ENCODE measurements around the gene RPL15. TPM values are rescaled to one million over a fixed set of nuclear protein-coding genes. Genes with fewer than 3 reads are reported as not detected.

Gene RPL15
- total and polyA plus RNA-seq, 4 donors = 1,285 to 3,372 (median 2,309) TPM

- TF ChIP-seq CTCF (IDR thresholded peaks at IDR 0.05; ENCODE audit: control extremely low read depth, extremely low read depth) = no peak
- Histone ChIP-seq H3K4me1 (ENCODE audit: control insufficient read depth in 5 of 5, insufficient read depth in 5 of 5, low read length in 5 of 5) (peaks cover 0 to 5% (median 0%) of the 10 kb centered on the region in 5 donors), H3K27ac (ENCODE audit: low read depth in 1 of 2, low read length in 1 of 2) (no peak overlapping the region), H3K9me3 (ENCODE audit: control insufficient read depth in 4 of 4, insufficient read depth in 3 of 4, low read length in 3 of 4) (no peaks in the 10 kb centered on the region), H3K27me3 (ENCODE audit: control insufficient read depth in 3 of 3, insufficient read depth in 3 of 3, low read length in 2 of 3) (no peaks in the 10 kb centered on the region), H3K4me3 (no peak overlapping the region), H3K9ac (ENCODE audit: insufficient read depth in 1 of 2, low read length in 2 of 2) (no peak overlapping the region), H3K36me3 (ENCODE audit: control insufficient read depth in 4 of 4, insufficient read depth in 4 of 4, low read length in 4 of 4) (peaks cover 3 to 27% (median 16%) of the 10 kb centered on the region in 4 donors)
- no peak for DNase-seq
- WGBS, 2 donors = 93 to 97% methylated on average over 4 of the region's 4 CpGs
- ATAC-seq (ENCODE audit: insufficient read depth, low FRiP score) = no peak
Observed at GRCh38 chr3:23895181-23895580, 21.8 kb upstream of the RPL15 start.

GRCh38 chr3:23900744-23901143, 16.2 kb upstream of the RPL15 start:
- Histone ChIP-seq H3K36me3 (ENCODE audit: control insufficient read depth in 4 of 4, insufficient read depth in 4 of 4, low read length in 4 of 4) (peaks cover 4 to 25% (median 15%) of the 10 kb centered on the region in 4 donors), H3K27ac (ENCODE audit: low read depth in 1 of 2, low read length in 1 of 2) (no peak overlapping the region), H3K4me3 (no peak overlapping the region), H3K9me3 (ENCODE audit: control insufficient read depth in 4 of 4, insufficient read depth in 3 of 4, low read length in 3 of 4) (no peaks in the 10 kb centered on the region), H3K4me1 (ENCODE audit: control insufficient read depth in 5 of 5, insufficient read depth in 5 of 5, low read length in 5 of 5) (peaks cover 0 to 1% (median 0%) of the 10 kb centered on the region in 5 donors), H3K9ac (ENCODE audit: insufficient read depth in 1 of 2, low read length in 2 of 2) (no peak overlapping the region), H3K27me3 (ENCODE audit: control insufficient read depth in 3 of 3, insufficient read depth in 3 of 3, low read length in 2 of 3) (no peaks in the 10 kb centered on the region)
- DNase-seq (peak in 2 of 3 donors; percentile 50 to 65), ATAC-seq (ENCODE audit: insufficient read depth, low FRiP score) (no peak)
- WGBS, 2 donors = 78 to 83% methylated on average over 6 of the region's 6 CpGs
- no peak for TF ChIP-seq CTCF (IDR thresholded peaks at IDR 0.05; ENCODE audit: control extremely low read depth, extremely low read depth)

- H3K36me3 ChIP-seq (ENCODE audit: control insufficient read depth in 4 of 4, insufficient read depth in 4 of 4, low read length in 4 of 4) = peaks cover 3 to 12% (median 6%) of the 10 kb centered on the region in 4 donors
- ATAC-seq (ENCODE audit: insufficient read depth, low FRiP score) (no peak), DNase-seq (no peak)
- no peak overlapping the region for H3K9ac ChIP-seq (ENCODE audit: insufficient read depth in 1 of 2, low read length in 2 of 2)
- H3K9me3 ChIP-seq (ENCODE audit: control insufficient read depth in 4 of 4, insufficient read depth in 3 of 4, low read length in 3 of 4) = no peaks in the 10 kb centered on the region
- no peak for TF ChIP-seq CTCF (IDR thresholded peaks at IDR 0.05; ENCODE audit: control extremely low read depth, extremely low read depth)
- H3K4me3 ChIP-seq = no peak overlapping the region
- no peaks in the 10 kb centered on the region for H3K4me1 ChIP-seq (ENCODE audit: control insufficient read depth in 5 of 5, insufficient read depth in 5 of 5, low read length in 5 of 5)
- H3K27me3 ChIP-seq (ENCODE audit: control insufficient read depth in 3 of 3, insufficient read depth in 3 of 3, low read length in 2 of 3) = no peaks in the 10 kb centered on the region
- H3K27ac ChIP-seq (ENCODE audit: low read depth in 1 of 2, low read length in 1 of 2) = no peak overlapping the region
Observed at GRCh38 chr3:23904545-23904944, 12.4 kb upstream of the RPL15 start.

- Histone ChIP-seq H3K9ac (ENCODE audit: insufficient read depth in 1 of 2, low read length in 2 of 2) (no peak overlapping the region), H3K36me3 (ENCODE audit: control insufficient read depth in 4 of 4, insufficient read depth in 4 of 4, low read length in 4 of 4) (peaks cover 1 to 11% (median 7%) of the 10 kb centered on the region in 4 donors), H3K4me1 (ENCODE audit: control insufficient read depth in 5 of 5, insufficient read depth in 5 of 5, low read length in 5 of 5) (no peaks in the 10 kb centered on the region), H3K27me3 (ENCODE audit: control insufficient read depth in 3 of 3, insufficient read depth in 3 of 3, low read length in 2 of 3) (no peaks in the 10 kb centered on the region), H3K9me3 (ENCODE audit: control insufficient read depth in 4 of 4, insufficient read depth in 3 of 4, low read length in 3 of 4) (no peaks in the 10 kb centered on the region), H3K27ac (ENCODE audit: low read depth in 1 of 2, low read length in 1 of 2) (no peak overlapping the region), H3K4me3 (no peak overlapping the region)
- ATAC-seq (ENCODE audit: insufficient read depth, low FRiP score) (no peak), DNase-seq (no peak)
- WGBS, 2 donors = 85 to 91% methylated on average over 7 of the region's 7 CpGs
- no peak for TF ChIP-seq CTCF (IDR thresholded peaks at IDR 0.05; ENCODE audit: control extremely low read depth, extremely low read depth)
Observed at GRCh38 chr3:23909341-23909740, 7.6 kb upstream of the RPL15 start.

Measured in lung (tissue), 12 donors.